A673 (cell line): ENCODE measurements around the gene ANKS1B. TPM values are rescaled to one million over a fixed set of nuclear protein-coding genes. Genes with fewer than 3 reads are reported as not detected.
A peak's percentile ranks its signal among the peaks of the same experiment; 100 is the strongest.

Experiments used
- BruUV-seq: library from RNA; stranded (reverse); fragments of 400-500 nt; replicated peaks from 2 replicates; lab custom pipeline; 2021; lab: Mats Ljungman, UMichigan
- CTCF ChIA-PET: fragments of 300-600 bp; sonication (Branson Sonifier 250); formaldehyde crosslinking; loops from one replicate; lab custom pipeline; 2022; ENCODE audit warnings: antibody characterized with exemption; lab: Charles Lee
- POLR2A ChIA-PET: fragments of 300-600 bp; sonication (Branson Sonifier 250); formaldehyde crosslinking; loops from one replicate; lab custom pipeline; 2022; ENCODE audit warnings: antibody characterized with exemption; ENCODE audit not compliant: low non-redundant PET; lab: Charles Lee
- DNase-seq: peaks from one replicate; pipeline ENCODE4 v3.0.0-alpha.2; 2015; ENCODE audit warnings: low spot score
- H3K27ac ChIP-seq: fragments of 200-600 bp; sonication (generic); 2 replicates; pipeline ENCODE4 v1.5.1; 2016; ENCODE audit warnings: mixed run types, low read depth, mild to moderate bottlenecking, mixed read lengths, antibody characterized with exemption, low read length; ENCODE audit not compliant: poor library complexity, severe bottlenecking
- H3K27me3 ChIP-seq: fragments of 200-600 bp; sonication (generic); replicated peaks from 2 replicates; pipeline ENCODE4 v1.6.1; 2017; ENCODE audit warnings: mixed run types, low read depth, mild to moderate bottlenecking, mixed read lengths, antibody characterized with exemption, low read length; ENCODE audit not compliant: insufficient read depth, poor library complexity
- H3K36me3 ChIP-seq: fragments of 200-600 bp; sonication (generic); 2 replicates; pipeline ENCODE4 v1.6.1; 2016; ENCODE audit warnings: mixed run types, mild to moderate bottlenecking, mixed read lengths, antibody characterized with exemption, low read length; ENCODE audit not compliant: insufficient read depth, poor library complexity, severe bottlenecking
- H3K4me1 ChIP-seq: fragments of 200-600 bp; sonication (generic); 2 replicates; pipeline ENCODE4 v1.6.1; 2017; ENCODE audit warnings: mixed run types, mild to moderate bottlenecking, mixed read lengths, antibody characterized with exemption, low read length; ENCODE audit not compliant: insufficient read depth, poor library complexity, severe bottlenecking
- H3K4me3 ChIP-seq: fragments of 200-600 bp; sonication (generic); 2 replicates; pipeline ENCODE4 v1.5.1; 2016; ENCODE audit warnings: low read depth, mixed run types, mild to moderate bottlenecking, mixed read lengths, low read length; ENCODE audit not compliant: poor library complexity, severe bottlenecking
- H3K9me3 ChIP-seq: fragments of 200-600 bp; sonication (generic); 2 replicates; pipeline ENCODE4 v1.6.1; 2016; ENCODE audit warnings: mixed run types, low read depth, mild to moderate bottlenecking, mixed read lengths, antibody characterized with exemption, low read length; ENCODE audit not compliant: poor library complexity, severe bottlenecking
- EZH2 ChIP-seq: fragments of 200-600 bp; sonication (generic); IDR thresholded peaks from 2 replicates; pipeline ENCODE4 v1.6.1; 2017; ENCODE audit warnings: borderline replicate concordance, low read depth, mild to moderate bottlenecking, mixed read lengths, antibody characterized with exemption, low read length; ENCODE audit not compliant: poor library complexity, severe bottlenecking
- intact Hi-C: fragments of 100-400 bp; cut with micrococcal nuclease; formaldehyde crosslinking; loops from one replicate; pipeline ENCODE4 v1.10.0; 2022; ENCODE audit not compliant: unreplicated experiment
- total RNA-seq: library from RNA; stranded (reverse); gene quantifications from 2 replicates; pipeline ENCODE4 v1.2.3, GENCODE V29; 2021
- TF ChIP-seq, protein P1 (sequence below): fragments of 300-800, 200-600 bp; sonication (generic); conservative IDR thresholded peaks from 2 replicates; pipeline ENCODE4 v1.5.1; 2017; ENCODE audit warnings: low read depth, mild to moderate bottlenecking, antibody characterized with exemption, low read length, moderate library complexity, mixed read lengths

ANKS1B gene
- total RNA-seq, 1 experiment from 2014 or later = 0.99 TPM

- no peaks in the 10 kb centered on the region for H3K27me3 ChIP-seq
- no TSS peak for BruUV-seq
- POLR2A ChIA-PET = no interaction called here
- no peak overlapping the region for H3K4me3 ChIP-seq
- no peaks in the 10 kb centered on the region for H3K36me3 ChIP-seq
- no peaks in the 10 kb centered on the region for H3K9me3 ChIP-seq
- TF ChIP-seq, protein P1, sequence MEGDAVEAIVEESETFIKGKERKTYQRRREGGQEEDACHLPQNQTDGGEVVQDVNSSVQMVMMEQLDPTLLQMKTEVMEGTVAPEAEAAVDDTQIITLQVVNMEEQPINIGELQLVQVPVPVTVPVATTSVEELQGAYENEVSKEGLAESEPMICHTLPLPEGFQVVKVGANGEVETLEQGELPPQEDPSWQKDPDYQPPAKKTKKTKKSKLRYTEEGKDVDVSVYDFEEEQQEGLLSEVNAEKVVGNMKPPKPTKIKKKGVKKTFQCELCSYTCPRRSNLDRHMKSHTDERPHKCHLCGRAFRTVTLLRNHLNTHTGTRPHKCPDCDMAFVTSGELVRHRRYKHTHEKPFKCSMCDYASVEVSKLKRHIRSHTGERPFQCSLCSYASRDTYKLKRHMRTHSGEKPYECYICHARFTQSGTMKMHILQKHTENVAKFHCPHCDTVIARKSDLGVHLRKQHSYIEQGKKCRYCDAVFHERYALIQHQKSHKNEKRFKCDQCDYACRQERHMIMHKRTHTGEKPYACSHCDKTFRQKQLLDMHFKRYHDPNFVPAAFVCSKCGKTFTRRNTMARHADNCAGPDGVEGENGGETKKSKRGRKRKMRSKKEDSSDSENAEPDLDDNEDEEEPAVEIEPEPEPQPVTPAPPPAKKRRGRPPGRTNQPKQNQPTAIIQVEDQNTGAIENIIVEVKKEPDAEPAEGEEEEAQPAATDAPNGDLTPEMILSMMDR = no peak
- TF ChIP-seq EZH2 = no peak
- peak overlapping the region; percentile 79 for H3K27ac ChIP-seq
- CTCF ChIA-PET = interaction anchor here (0.6 kb wide), 1 partner anchor 115 kb away, joined by 3 read pairs; no protein-coding TSS in a partner anchor
- intact Hi-C loops = no loop called here
- DNase-seq = peak; percentile 97
- peaks cover 40% of the 10 kb centered on the region for H3K4me1 ChIP-seq
These were observed 1170.5 kb downstream of the ANKS1B start for GRCh38 chr12:98814254-98814653.

GRCh38 chr12:98812225-98812624 is 1172.5 kb downstream of the ANKS1B start:
- Histone ChIP-seq H3K27ac (no peak overlapping the region), H3K36me3 (no peaks in the 10 kb centered on the region), H3K4me3 (no peak overlapping the region), H3K4me1 (peaks cover 26% of the 10 kb centered on the region), H3K9me3 (no peaks in the 10 kb centered on the region), H3K27me3 (no peaks in the 10 kb centered on the region)
- intact Hi-C loops = no loop called here
- BruUV-seq = no TSS peak
- ChIA-PET CTCF (no interaction called here), POLR2A (no interaction called here)
- DNase-seq = no peak
- TF ChIP-seq EZH2 = no peak
- TF ChIP-seq, protein P1 = no peak

DNA sequence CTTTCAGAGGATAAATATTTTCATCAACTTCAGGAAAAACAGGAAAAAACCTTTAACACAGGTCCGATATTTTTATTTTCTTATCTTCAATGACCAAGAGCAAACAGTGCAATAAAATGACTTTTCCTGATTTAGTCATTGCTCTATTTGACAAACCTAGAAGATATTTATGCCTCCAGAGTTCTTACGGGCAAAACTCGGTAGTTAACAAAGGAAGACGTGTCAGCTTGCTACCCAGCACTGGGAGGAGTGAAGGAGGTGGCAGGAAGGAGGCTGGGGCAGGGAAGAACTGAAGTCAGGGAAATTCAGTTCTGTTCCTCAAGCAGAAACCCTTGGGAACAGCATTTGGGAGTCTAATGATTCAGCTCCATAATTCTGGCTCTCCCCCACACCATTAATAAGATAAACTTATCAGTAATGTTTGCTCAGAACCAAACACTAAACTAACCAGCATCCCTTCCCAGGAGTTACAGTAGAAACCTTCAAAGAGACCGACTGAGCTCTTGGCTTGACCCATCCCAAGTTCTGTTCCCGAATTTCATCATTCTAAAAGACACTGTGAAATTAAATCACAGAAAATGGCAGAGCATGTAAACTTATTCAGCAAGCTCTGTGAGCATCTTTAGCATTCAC is 1176.4 kb downstream of the ANKS1B start:
- H3K27ac ChIP-seq = no peak overlapping the region
- H3K36me3 ChIP-seq = no peaks in the 10 kb centered on the region
- BruUV-seq = no TSS peak
- no peak overlapping the region for H3K4me3 ChIP-seq
- no peak for TF ChIP-seq EZH2
- H3K4me1 ChIP-seq = no peaks in the 10 kb centered on the region
- DNase-seq = no peak
- no peaks in the 10 kb centered on the region for H3K9me3 ChIP-seq
- ChIA-PET POLR2A (interaction anchor here (0.7 kb wide), 1 partner anchor 333 kb away, joined by 4 read pairs; no protein-coding TSS in a partner anchor), CTCF (no interaction called here)
- H3K27me3 ChIP-seq = no peaks in the 10 kb centered on the region
- intact Hi-C loops = no loop called here
